ENCODE results near the gene HIGD1A. TPM values are rescaled to one million over a fixed set of nuclear protein-coding genes. Genes with fewer than 3 reads are reported as not detected.

HIGD1A gene
- total RNA-seq, 1 donor from 2014 or later: 150 TPM

- Histone ChIP-seq H2AFZ (ENCODE audit: low read depth, low read length) (no peak overlapping the region), H3K4me1 (ENCODE audit: insufficient read depth, low read length) (no peaks in the 10 kb centered on the region), H3K27ac (ENCODE audit: low read depth, low read length) (no peak overlapping the region), H3K36me3 (ENCODE audit: insufficient read depth, low read length) (no peaks in the 10 kb centered on the region), H3K9me3 (ENCODE audit: insufficient read depth, low read depth, low read length) (no peaks in the 10 kb centered on the region), H3K79me2 (ENCODE audit: insufficient read depth, low read length) (no peaks in the 10 kb centered on the region), H3K4me3 (ENCODE audit: insufficient read depth, low read depth, low read length) (no peak overlapping the region), H4K20me1 (ENCODE audit: insufficient read depth, low read length) (no peaks in the 10 kb centered on the region), H3K4me2 (ENCODE audit: low read length) (no peak overlapping the region), H3K27me3 (ENCODE audit: insufficient read depth, low read length) (peaks cover 5% of the 10 kb centered on the region), H3K9ac (ENCODE audit: low read length) (no peak overlapping the region)
- Mint-ChIP-seq H3K4me3 (ENCODE audit: unreplicated experiment) (no peak overlapping the region), H3K9me3 (ENCODE audit: unreplicated experiment) (no peaks in the 10 kb centered on the region), H3K27me3 (ENCODE audit: low read depth, unreplicated experiment) (peaks cover 16% of the 10 kb centered on the region), H3K4me1 (ENCODE audit: low read depth, unreplicated experiment) (no peaks in the 10 kb centered on the region), H3K36me3 (ENCODE audit: low read depth, unreplicated experiment) (no peaks in the 10 kb centered on the region), H3K27ac (ENCODE audit: unreplicated experiment) (no peak overlapping the region)
- FAIRE-seq (no peak), DNase-seq (ENCODE audit: low read depth) (no peak)
- no peak for TF ChIP-seq CTCF (IDR thresholded peaks at IDR 0.05; ENCODE audit: insufficient read depth, low read depth, low read length)
- no peak for TF ChIP-seq EZH2 (IDR thresholded peaks at IDR 0.05; ENCODE audit: insufficient read depth, low read length)
These were observed 46.2 kb downstream of the HIGD1A start for GRCh38 chr3:42758126-42758525.

- H3K4me3 Mint-ChIP-seq (ENCODE audit: unreplicated experiment): no peak overlapping the region
- H3K9me3 ChIP-seq (ENCODE audit: insufficient read depth, low read depth, low read length): no peaks in the 10 kb centered on the region
- H3K4me1 ChIP-seq (ENCODE audit: insufficient read depth, low read length): no peaks in the 10 kb centered on the region
- FAIRE-seq (no peak), DNase-seq (ENCODE audit: low read depth) (no peak)
- H3K27ac ChIP-seq (ENCODE audit: low read depth, low read length): no peak overlapping the region
- H3K27me3 ChIP-seq (ENCODE audit: insufficient read depth, low read length): peaks cover 8% of the 10 kb centered on the region
- H3K4me2 ChIP-seq (ENCODE audit: low read length): no peak overlapping the region
- H3K9ac ChIP-seq (ENCODE audit: low read length): no peak overlapping the region
- H3K27ac Mint-ChIP-seq (ENCODE audit: unreplicated experiment): no peak overlapping the region
- H3K9me3 Mint-ChIP-seq (ENCODE audit: unreplicated experiment): no peaks in the 10 kb centered on the region
- no peak for TF ChIP-seq CTCF (IDR thresholded peaks at IDR 0.05; ENCODE audit: insufficient read depth, low read depth, low read length)
- no peak for TF ChIP-seq EZH2 (IDR thresholded peaks at IDR 0.05; ENCODE audit: insufficient read depth, low read length)
- no peaks in the 10 kb centered on the region for H3K36me3 Mint-ChIP-seq (ENCODE audit: low read depth, unreplicated experiment)
- H4K20me1 ChIP-seq (ENCODE audit: insufficient read depth, low read length): no peaks in the 10 kb centered on the region
- H3K4me1 Mint-ChIP-seq (ENCODE audit: low read depth, unreplicated experiment): no peaks in the 10 kb centered on the region
- H2AFZ ChIP-seq (ENCODE audit: low read depth, low read length): no peak overlapping the region
- no peak overlapping the region for H3K4me3 ChIP-seq (ENCODE audit: insufficient read depth, low read depth, low read length)
- H3K36me3 ChIP-seq (ENCODE audit: insufficient read depth, low read length): no peaks in the 10 kb centered on the region
- H3K79me2 ChIP-seq (ENCODE audit: insufficient read depth, low read length): no peaks in the 10 kb centered on the region
- H3K27me3 Mint-ChIP-seq (ENCODE audit: low read depth, unreplicated experiment): peaks cover 16% of the 10 kb centered on the region
These were observed 47.5 kb downstream of the HIGD1A start for GRCh38 chr3:42756681-42757213.

GRCh38 chr3:42755681-42756578 is 48.4 kb downstream of the HIGD1A start:
- no peak overlapping the region for H3K9ac ChIP-seq (ENCODE audit: low read length)
- H2AFZ ChIP-seq (ENCODE audit: low read depth, low read length): no peak overlapping the region
- H3K9me3 ChIP-seq (ENCODE audit: insufficient read depth, low read depth, low read length): no peaks in the 10 kb centered on the region
- H3K27ac Mint-ChIP-seq (ENCODE audit: unreplicated experiment): no peak overlapping the region
- H3K27me3 Mint-ChIP-seq (ENCODE audit: low read depth, unreplicated experiment): peaks cover 16% of the 10 kb centered on the region
- H3K4me3 ChIP-seq (ENCODE audit: insufficient read depth, low read depth, low read length): no peak overlapping the region
- H3K27ac ChIP-seq (ENCODE audit: low read depth, low read length): no peak overlapping the region
- H3K4me2 ChIP-seq (ENCODE audit: low read length): no peak overlapping the region
- no peaks in the 10 kb centered on the region for H4K20me1 ChIP-seq (ENCODE audit: insufficient read depth, low read length)
- no peaks in the 10 kb centered on the region for H3K4me1 Mint-ChIP-seq (ENCODE audit: low read depth, unreplicated experiment)
- DNase-seq (ENCODE audit: low read depth) (no peak), FAIRE-seq (no peak)
- no peaks in the 10 kb centered on the region for H3K36me3 Mint-ChIP-seq (ENCODE audit: low read depth, unreplicated experiment)
- H3K9me3 Mint-ChIP-seq (ENCODE audit: unreplicated experiment): no peaks in the 10 kb centered on the region
- no peaks in the 10 kb centered on the region for H3K4me1 ChIP-seq (ENCODE audit: insufficient read depth, low read length)
- H3K4me3 Mint-ChIP-seq (ENCODE audit: unreplicated experiment): no peak overlapping the region
- H3K27me3 ChIP-seq (ENCODE audit: insufficient read depth, low read length): peaks cover 8% of the 10 kb centered on the region
- TF ChIP-seq EZH2 (IDR thresholded peaks at IDR 0.05; ENCODE audit: insufficient read depth, low read length) (no peak), CTCF (IDR thresholded peaks at IDR 0.05; ENCODE audit: insufficient read depth, low read depth, low read length) (no peak)
- no peaks in the 10 kb centered on the region for H3K36me3 ChIP-seq (ENCODE audit: insufficient read depth, low read length)
- H3K79me2 ChIP-seq (ENCODE audit: insufficient read depth, low read length): no peaks in the 10 kb centered on the region
